Left ventricle myocardium inferior (tissue), 1 donor: ENCODE measurements around the gene TBC1D19. TPM values are rescaled to one million over a fixed set of nuclear protein-coding genes. Genes with fewer than 3 reads are reported as not detected.
"Not testable (repeated sequence)": the region's sequence is repeated elsewhere in the genome, so short reads cannot be mapped to it uniquely, and the experiment has no call there.

Experiments
- DNase-seq: peaks from one replicate; pipeline ENCODE4 v3.0.0-alpha.2; 2020
- H3K27ac ChIP-seq: fragments of 200-600 bp; replicated peaks from 2 replicates; pipeline ENCODE4 v1.8.0; 2021
- H3K27me3 ChIP-seq: fragments of 200-600 bp; 2 replicates; pipeline ENCODE4 v1.8.0; 2021; ENCODE audit warnings: low read depth
- H3K36me3 ChIP-seq: fragments of 200-600 bp; 2 replicates; pipeline ENCODE4 v1.8.0; 2021
- H3K4me1 ChIP-seq: fragments of 200-600 bp; 2 replicates; pipeline ENCODE4 v1.8.0; 2021
- H3K4me3 ChIP-seq: fragments of 200-600 bp; 2 replicates; pipeline ENCODE4 v1.8.0; 2021; ENCODE audit warnings: mild to moderate bottlenecking, moderate library complexity
- H3K9me3 ChIP-seq: fragments of 200-600 bp; replicated peaks from 2 replicates; pipeline ENCODE4 v1.8.0; 2021
- intact Hi-C: fragments of 100-400 bp; cut with micrococcal nuclease; formaldehyde crosslinking; loops from one replicate; pipeline ENCODE4 v1.11.0; 2022
- total RNA-seq: library from RNA; stranded (reverse); fragmentation: NEBNext Ultra II Directional; extraction: Animal tissue kit (Norgen Biotek cat#: 25700); gene quantifications from one replicate; pipeline ENCODE4 v1.2.1, GENCODE V29; 2021
- TF ChIP-seq, protein P1 (sequence below): fragments of 200-600 bp; IDR thresholded peaks from 2 replicates; pipeline ENCODE4 v1.8.0; 2021; ENCODE audit warnings: antibody characterized with exemption, mild to moderate bottlenecking, borderline replicate concordance
- donor health status: DM: no; HTN: yes; CAD: no; lungs with severe emphysema.

The TBC1D19 gene
- total RNA-seq, 1 donor from 2014 or later = 8.6 TPM

DNA sequence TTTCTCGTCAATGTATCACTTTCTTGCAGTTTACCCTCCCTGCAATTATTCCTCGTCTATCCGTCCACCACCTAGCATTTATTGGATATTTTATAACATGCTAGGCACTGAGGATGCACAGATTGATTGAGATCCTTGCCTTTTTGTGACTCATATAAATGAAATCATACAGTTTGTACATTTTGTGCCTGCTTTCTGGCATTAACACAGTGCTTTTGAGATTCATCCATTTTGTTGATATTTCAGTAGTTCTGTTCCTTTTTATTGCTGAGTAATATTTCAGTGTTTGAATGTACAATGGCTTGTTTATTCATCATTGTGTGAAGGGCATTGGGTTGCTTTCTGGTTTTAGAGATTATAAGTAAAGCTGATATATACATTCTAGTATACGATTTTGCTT, 841 bp downstream of the TBC1D19 start:
- no peak overlapping the region for H3K27ac ChIP-seq
- TF ChIP-seq, protein P1, sequence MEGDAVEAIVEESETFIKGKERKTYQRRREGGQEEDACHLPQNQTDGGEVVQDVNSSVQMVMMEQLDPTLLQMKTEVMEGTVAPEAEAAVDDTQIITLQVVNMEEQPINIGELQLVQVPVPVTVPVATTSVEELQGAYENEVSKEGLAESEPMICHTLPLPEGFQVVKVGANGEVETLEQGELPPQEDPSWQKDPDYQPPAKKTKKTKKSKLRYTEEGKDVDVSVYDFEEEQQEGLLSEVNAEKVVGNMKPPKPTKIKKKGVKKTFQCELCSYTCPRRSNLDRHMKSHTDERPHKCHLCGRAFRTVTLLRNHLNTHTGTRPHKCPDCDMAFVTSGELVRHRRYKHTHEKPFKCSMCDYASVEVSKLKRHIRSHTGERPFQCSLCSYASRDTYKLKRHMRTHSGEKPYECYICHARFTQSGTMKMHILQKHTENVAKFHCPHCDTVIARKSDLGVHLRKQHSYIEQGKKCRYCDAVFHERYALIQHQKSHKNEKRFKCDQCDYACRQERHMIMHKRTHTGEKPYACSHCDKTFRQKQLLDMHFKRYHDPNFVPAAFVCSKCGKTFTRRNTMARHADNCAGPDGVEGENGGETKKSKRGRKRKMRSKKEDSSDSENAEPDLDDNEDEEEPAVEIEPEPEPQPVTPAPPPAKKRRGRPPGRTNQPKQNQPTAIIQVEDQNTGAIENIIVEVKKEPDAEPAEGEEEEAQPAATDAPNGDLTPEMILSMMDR = no peak
- DNase-seq = no peak
- peaks cover 9% of the 10 kb centered on the region for H3K9me3 ChIP-seq
- H3K4me3 ChIP-seq = peak overlapping the region; percentile 76
- H3K4me1 ChIP-seq = peaks cover 26% of the 10 kb centered on the region
- no peaks in the 10 kb centered on the region for H3K36me3 ChIP-seq
- H3K27me3 ChIP-seq = no peaks in the 10 kb centered on the region
- intact Hi-C loops = no loop called here

- intact Hi-C loops = no loop called here
- H3K4me3 ChIP-seq = no peak overlapping the region
- TF ChIP-seq, protein P1 = no peak
- peaks cover 9% of the 10 kb centered on the region for H3K4me1 ChIP-seq
- no peaks in the 10 kb centered on the region for H3K27me3 ChIP-seq
- peaks cover 9% of the 10 kb centered on the region for H3K9me3 ChIP-seq
- DNase-seq = no peak
- no peak overlapping the region for H3K27ac ChIP-seq
- no peaks in the 10 kb centered on the region for H3K36me3 ChIP-seq
Observed at GRCh38 chr4:26589705-26590104, 5.8 kb downstream of the TBC1D19 start.

DNA sequence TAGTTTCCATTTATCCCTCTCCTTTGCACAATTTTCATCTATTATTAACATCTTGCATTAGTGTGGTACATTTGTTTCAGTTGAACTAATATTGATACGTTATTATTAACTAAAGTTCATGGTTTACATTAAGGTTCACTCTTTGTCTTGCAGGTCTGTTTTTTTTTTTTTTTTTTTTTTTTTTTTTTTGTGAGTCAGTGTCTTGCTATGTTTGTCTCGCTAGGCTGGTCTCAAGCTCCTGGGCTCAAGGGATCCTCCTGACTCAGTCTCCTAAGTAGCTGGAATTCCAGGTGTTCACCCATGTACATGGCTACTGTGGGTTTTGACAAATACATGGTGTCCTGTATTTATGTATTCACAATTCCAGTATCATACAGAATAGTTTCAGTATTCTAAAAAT, 6.8 kb downstream of the TBC1D19 start:
- H3K27me3 ChIP-seq = no peaks in the 10 kb centered on the region
- no peak overlapping the region for H3K27ac ChIP-seq
- no peak for DNase-seq
- H3K4me1 ChIP-seq = no peaks in the 10 kb centered on the region
- TF ChIP-seq, protein P1 = no peak
- no peak overlapping the region for H3K4me3 ChIP-seq
- H3K36me3 ChIP-seq = no peaks in the 10 kb centered on the region
- intact Hi-C loops = no loop called here
- H3K9me3 ChIP-seq = peaks cover 9% of the 10 kb centered on the region

DNA sequence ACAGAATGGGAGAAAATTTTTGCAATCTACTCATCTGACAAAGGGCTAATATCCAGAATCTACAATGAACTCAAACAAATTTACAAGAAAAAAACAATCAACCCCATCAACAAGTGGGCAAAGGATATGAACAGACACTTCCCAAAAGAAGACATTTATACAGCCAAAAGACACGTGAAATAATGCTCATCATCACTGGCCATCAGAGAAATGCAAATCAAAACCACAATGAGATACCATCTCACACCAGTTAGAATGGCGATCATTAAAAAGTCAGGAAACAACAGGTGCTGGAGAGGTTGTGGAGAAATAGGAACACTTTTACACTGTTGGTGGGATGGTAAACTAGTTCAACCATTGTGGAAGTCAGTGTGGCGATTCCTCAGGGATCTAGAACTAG, 9.7 kb downstream of the TBC1D19 start:
- intact Hi-C loops, H3K4me1 ChIP-seq, H3K27me3 ChIP-seq, H3K4me3 ChIP-seq, H3K27ac ChIP-seq, DNase-seq, H3K9me3 ChIP-seq, H3K36me3 ChIP-seq: not testable (repeated sequence)

DNA sequence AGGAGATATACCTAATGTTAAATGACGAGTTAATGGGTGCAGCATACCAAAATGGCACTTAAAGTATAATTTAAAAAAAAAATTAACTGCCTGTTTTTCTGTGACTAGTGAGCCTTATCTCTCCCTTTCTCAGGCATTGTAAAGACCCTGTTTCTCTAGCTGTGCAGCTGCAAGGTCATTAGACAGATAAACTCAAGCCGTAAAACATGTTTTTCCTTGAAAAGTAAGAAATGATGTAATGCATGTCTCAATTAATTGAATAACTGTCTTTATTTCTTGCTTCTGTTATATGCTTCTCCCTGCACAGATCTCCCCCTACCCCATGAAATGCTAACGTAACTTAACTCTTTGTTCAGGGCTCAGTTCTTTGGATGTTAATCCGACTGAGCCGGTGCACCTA, 10.5 kb downstream of the TBC1D19 start:
- H3K9me3 ChIP-seq = no peaks in the 10 kb centered on the region
- H3K4me3 ChIP-seq = no peak overlapping the region
- TF ChIP-seq, protein P1 = no peak
- intact Hi-C loops = no loop called here
- H3K27me3 ChIP-seq = no peaks in the 10 kb centered on the region
- no peak overlapping the region for H3K27ac ChIP-seq
- no peaks in the 10 kb centered on the region for H3K4me1 ChIP-seq
- DNase-seq = no peak
- no peaks in the 10 kb centered on the region for H3K36me3 ChIP-seq

DNA sequence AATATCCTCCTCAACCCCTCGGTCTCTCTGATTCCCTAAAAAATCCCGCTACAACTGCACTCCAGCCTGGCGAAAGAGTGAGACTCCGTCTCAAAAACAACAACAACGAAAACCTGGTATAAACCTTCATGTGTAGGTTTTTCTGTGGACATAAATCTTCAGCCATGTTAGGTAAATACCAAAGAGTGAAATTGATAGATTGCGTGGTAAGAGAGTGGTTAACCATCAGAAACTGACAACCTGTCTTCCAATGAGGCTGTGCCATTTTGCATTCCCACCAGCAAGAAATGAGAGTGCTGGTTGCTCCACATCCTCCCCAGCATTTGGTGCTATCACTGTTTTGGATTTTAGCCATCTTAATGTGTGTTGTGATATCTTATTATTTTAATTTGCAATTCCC, 10.9 kb downstream of the TBC1D19 start:
- Histone ChIP-seq H3K9me3 (no peaks in the 10 kb centered on the region), H3K27ac (no peak overlapping the region), H3K4me1 (no peaks in the 10 kb centered on the region), H3K4me3 (no peak overlapping the region), H3K27me3 (no peaks in the 10 kb centered on the region), H3K36me3 (no peaks in the 10 kb centered on the region)
- intact Hi-C loops = no loop called here
- DNase-seq = no peak
- TF ChIP-seq, protein P1 = no peak
